ENCODE results near the gene EFCAB6.

DNA sequence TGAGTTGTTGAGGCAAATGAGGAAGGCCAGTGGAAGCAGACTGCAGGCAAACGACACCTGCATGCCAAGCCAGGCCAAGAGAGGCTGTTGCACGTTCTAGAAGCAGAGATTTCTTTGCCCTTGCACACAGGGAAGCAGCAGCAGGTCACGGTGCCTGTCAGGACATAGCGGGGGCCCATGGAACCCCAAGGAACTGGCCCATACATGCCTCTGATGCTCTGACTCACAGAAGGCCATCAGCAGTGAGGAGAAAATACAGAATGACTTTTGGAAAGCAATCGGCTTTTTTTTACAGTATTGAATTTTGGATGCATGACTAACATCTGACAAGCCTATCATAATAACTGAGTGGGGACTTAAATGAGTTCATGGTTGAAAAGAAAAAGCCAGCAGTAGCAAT is 276.4 kb downstream of the EFCAB6 start:
- TF ChIP-seq TEAD4 (IDR thresholded peaks at IDR 0.05) (no peak), EP300 (IDR thresholded peaks at IDR 0.05; ENCODE audit: borderline replicate concordance) (no peak), FOXM1 (IDR thresholded peaks at IDR 0.05; ENCODE audit: borderline replicate concordance, low read depth) (no peak), CEBPB (IDR thresholded peaks at IDR 0.05) (no peak), TAF1 (IDR thresholded peaks at IDR 0.05; ENCODE audit: low read depth) (no peak), TCF12 (IDR thresholded peaks at IDR 0.05; ENCODE audit: low read depth) (no peak), EGR1 (IDR thresholded peaks at IDR 0.05) (no peak), RAD21 (IDR thresholded peaks at IDR 0.05; ENCODE audit: low read depth) (no peak), YY1 (IDR thresholded peaks at IDR 0.05; ENCODE audit: low read depth) (no peak), MAX (IDR thresholded peaks at IDR 0.05) (no peak), ZBTB7A (IDR thresholded peaks at IDR 0.05; ENCODE audit: low read depth) (no peak)
- TF ChIP-seq, protein P1, sequence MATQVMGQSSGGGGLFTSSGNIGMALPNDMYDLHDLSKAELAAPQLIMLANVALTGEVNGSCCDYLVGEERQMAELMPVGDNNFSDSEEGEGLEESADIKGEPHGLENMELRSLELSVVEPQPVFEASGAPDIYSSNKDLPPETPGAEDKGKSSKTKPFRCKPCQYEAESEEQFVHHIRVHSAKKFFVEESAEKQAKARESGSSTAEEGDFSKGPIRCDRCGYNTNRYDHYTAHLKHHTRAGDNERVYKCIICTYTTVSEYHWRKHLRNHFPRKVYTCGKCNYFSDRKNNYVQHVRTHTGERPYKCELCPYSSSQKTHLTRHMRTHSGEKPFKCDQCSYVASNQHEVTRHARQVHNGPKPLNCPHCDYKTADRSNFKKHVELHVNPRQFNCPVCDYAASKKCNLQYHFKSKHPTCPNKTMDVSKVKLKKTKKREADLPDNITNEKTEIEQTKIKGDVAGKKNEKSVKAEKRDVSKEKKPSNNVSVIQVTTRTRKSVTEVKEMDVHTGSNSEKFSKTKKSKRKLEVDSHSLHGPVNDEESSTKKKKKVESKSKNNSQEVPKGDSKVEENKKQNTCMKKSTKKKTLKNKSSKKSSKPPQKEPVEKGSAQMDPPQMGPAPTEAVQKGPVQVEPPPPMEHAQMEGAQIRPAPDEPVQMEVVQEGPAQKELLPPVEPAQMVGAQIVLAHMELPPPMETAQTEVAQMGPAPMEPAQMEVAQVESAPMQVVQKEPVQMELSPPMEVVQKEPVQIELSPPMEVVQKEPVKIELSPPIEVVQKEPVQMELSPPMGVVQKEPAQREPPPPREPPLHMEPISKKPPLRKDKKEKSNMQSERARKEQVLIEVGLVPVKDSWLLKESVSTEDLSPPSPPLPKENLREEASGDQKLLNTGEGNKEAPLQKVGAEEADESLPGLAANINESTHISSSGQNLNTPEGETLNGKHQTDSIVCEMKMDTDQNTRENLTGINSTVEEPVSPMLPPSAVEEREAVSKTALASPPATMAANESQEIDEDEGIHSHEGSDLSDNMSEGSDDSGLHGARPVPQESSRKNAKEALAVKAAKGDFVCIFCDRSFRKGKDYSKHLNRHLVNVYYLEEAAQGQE (IDR thresholded peaks at IDR 0.05; ENCODE audit: low read depth), result no peak

All from Ishikawa (cell line).